Measurements from ENCODE around the gene CSH1.
"Not testable (repeated sequence)": the region's sequence is repeated elsewhere in the genome, so short reads cannot be mapped to it uniquely, and the experiment has no call there.

Gene CSH1

GRCh38 chr17:63933598-63933997 is 37.2 kb upstream of the CSH1 start:
- Mint-ChIP-seq H3K27ac (no peak overlapping the region), H3K27me3 (ENCODE audit: low read depth) (peaks cover 6% of the 10 kb centered on the region), H3K4me3 (no peak overlapping the region), H3K9me3 (no peaks in the 10 kb centered on the region), H3K36me3 (ENCODE audit: low read depth) (peaks cover 7% of the 10 kb centered on the region), H3K4me1 (ENCODE audit: low read depth) (peaks cover 16% of the 10 kb centered on the region)
- DNase-seq (ENCODE audit: low spot score), result no peak

- H3K36me3 Mint-ChIP-seq (ENCODE audit: low read depth), result peaks cover 7% of the 10 kb centered on the region
- peaks cover 6% of the 10 kb centered on the region for H3K27me3 Mint-ChIP-seq (ENCODE audit: low read depth)
- peak overlapping the region; percentile 97 for H3K4me3 Mint-ChIP-seq
- peak overlapping the region; percentile 49 for H3K27ac Mint-ChIP-seq
- H3K4me1 Mint-ChIP-seq (ENCODE audit: low read depth), result peaks cover 13% of the 10 kb centered on the region
- DNase-seq (ENCODE audit: low spot score), result no peak
- H3K9me3 Mint-ChIP-seq, result no peaks in the 10 kb centered on the region
These were observed 36.3 kb upstream of the CSH1 start for GRCh38 chr17:63932721-63933120.

- H3K36me3 Mint-ChIP-seq (ENCODE audit: low read depth), result peaks cover 7% of the 10 kb centered on the region
- no peaks in the 10 kb centered on the region for H3K9me3 Mint-ChIP-seq
- H3K4me3 Mint-ChIP-seq, result peak within 1 kb of the TSS; percentile 97
- peaks cover 6% of the 10 kb centered on the region for H3K27me3 Mint-ChIP-seq (ENCODE audit: low read depth)
- DNase-seq (ENCODE audit: low spot score), result peak; percentile 36
- H3K4me1 Mint-ChIP-seq (ENCODE audit: low read depth), result peaks cover 13% of the 10 kb centered on the region
- peak within 1 kb of the TSS; percentile 91 for H3K27ac Mint-ChIP-seq
These were observed 35.7 kb upstream of the CSH1 start, which contains the start of gene CD79B for GRCh38 chr17:63931981-63932561. Gene CD79B (minus strand): TSS chr17:63932331. CDS start chr17:63932261, 70 bp downstream.

GRCh38 chr17:63930951-63931575 is 34.7 kb upstream of the CSH1 start:
- peaks cover 4% of the 10 kb centered on the region for H3K27me3 Mint-ChIP-seq (ENCODE audit: low read depth)
- H3K36me3 Mint-ChIP-seq (ENCODE audit: low read depth), result peaks cover 7% of the 10 kb centered on the region
- H3K27ac Mint-ChIP-seq, result peak overlapping the region; percentile 91
- no peaks in the 10 kb centered on the region for H3K9me3 Mint-ChIP-seq
- peaks cover 13% of the 10 kb centered on the region for H3K4me1 Mint-ChIP-seq (ENCODE audit: low read depth)
- H3K4me3 Mint-ChIP-seq, result peak overlapping the region; percentile 97
- DNase-seq (ENCODE audit: low spot score), result peak; percentile 58

- DNase-seq (ENCODE audit: low spot score), result no peak
- Mint-ChIP-seq H3K9me3 (no peaks in the 10 kb centered on the region), H3K27ac (no peak overlapping the region), H3K27me3 (ENCODE audit: low read depth) (no peaks in the 10 kb centered on the region), H3K4me1 (ENCODE audit: low read depth) (peaks cover 13% of the 10 kb centered on the region), H3K36me3 (ENCODE audit: low read depth) (peaks cover 7% of the 10 kb centered on the region), H3K4me3 (peak overlapping the region; percentile 97)
These were observed 33.7 kb upstream of the CSH1 start for GRCh38 chr17:63929860-63930766.

- no peaks in the 10 kb centered on the region for H3K9me3 Mint-ChIP-seq
These were observed 32.8 kb upstream of the CSH1 start for GRCh38 chr17:63928966-63929695.

GRCh38 chr17:63928172-63928666 is 31.8 kb upstream of the CSH1 start:
- Mint-ChIP-seq H3K27ac (no peak overlapping the region), H3K27me3 (ENCODE audit: low read depth) (no peaks in the 10 kb centered on the region), H3K9me3 (no peaks in the 10 kb centered on the region), H3K36me3 (ENCODE audit: low read depth) (peaks cover 7% of the 10 kb centered on the region), H3K4me3 (no peak overlapping the region), H3K4me1 (ENCODE audit: low read depth) (peaks cover 13% of the 10 kb centered on the region)
- DNase-seq (ENCODE audit: low spot score), result no peak

More at GRCh38 chr17:63928966-63929695, 32.8 kb upstream of the CSH1 start:
- Mint-ChIP-seq H3K27me3 (ENCODE audit: low read depth) (no peaks in the 10 kb centered on the region), H3K36me3 (ENCODE audit: low read depth) (peaks cover 7% of the 10 kb centered on the region), H3K4me1 (ENCODE audit: low read depth) (peaks cover 13% of the 10 kb centered on the region), H3K27ac (no peak overlapping the region), H3K4me3 (peak overlapping the region; percentile 38)
- no peak for DNase-seq (ENCODE audit: low spot score)

GRCh38 chr17:63927464-63928171 is 31.2 kb upstream of the CSH1 start:
- no peaks in the 10 kb centered on the region for H3K9me3 Mint-ChIP-seq
- H3K27ac Mint-ChIP-seq, result no peak overlapping the region

GRCh38 chr17:63926164-63926563 is 29.8 kb upstream of the CSH1 start:
- DNase-seq (ENCODE audit: low spot score), result no peak
- peaks cover 9% of the 10 kb centered on the region for H3K4me1 Mint-ChIP-seq (ENCODE audit: low read depth)
- H3K27ac Mint-ChIP-seq, result no peak overlapping the region
- H3K4me3 Mint-ChIP-seq, result no peak overlapping the region
- H3K9me3 Mint-ChIP-seq, result no peaks in the 10 kb centered on the region
- H3K36me3 Mint-ChIP-seq (ENCODE audit: low read depth), result peaks cover 7% of the 10 kb centered on the region
- no peaks in the 10 kb centered on the region for H3K27me3 Mint-ChIP-seq (ENCODE audit: low read depth)

More at GRCh38 chr17:63927464-63928171, 31.2 kb upstream of the CSH1 start:
- Mint-ChIP-seq H3K36me3 (ENCODE audit: low read depth) (peaks cover 7% of the 10 kb centered on the region), H3K4me3 (no peak overlapping the region), H3K27me3 (ENCODE audit: low read depth) (no peaks in the 10 kb centered on the region), H3K4me1 (ENCODE audit: low read depth) (peaks cover 12% of the 10 kb centered on the region)
- no peak for DNase-seq (ENCODE audit: low spot score)

- Mint-ChIP-seq H3K27ac (no peak overlapping the region), H3K4me3 (no peak overlapping the region), H3K4me1 (ENCODE audit: low read depth) (peaks cover 3% of the 10 kb centered on the region), H3K9me3 (no peaks in the 10 kb centered on the region), H3K27me3 (ENCODE audit: low read depth) (no peaks in the 10 kb centered on the region), H3K36me3 (ENCODE audit: low read depth) (peaks cover 4% of the 10 kb centered on the region)
- DNase-seq (ENCODE audit: low spot score), result no peak
These were observed 29.2 kb upstream of the CSH1 start for GRCh38 chr17:63925615-63926014.

- not testable (repeated sequence) for DNase-seq (ENCODE audit: low spot score); H3K4me1 Mint-ChIP-seq (ENCODE audit: low read depth); H3K27me3 Mint-ChIP-seq (ENCODE audit: low read depth); H3K9me3 Mint-ChIP-seq; H3K4me3 Mint-ChIP-seq; H3K27ac Mint-ChIP-seq; H3K36me3 Mint-ChIP-seq (ENCODE audit: low read depth)
These were observed 26.0 kb upstream of the CSH1 start for GRCh38 chr17:63922402-63922801.

GRCh38 chr17:63920779-63921178 is 24.4 kb upstream of the CSH1 start:
- not testable (repeated sequence) for H3K36me3 Mint-ChIP-seq (ENCODE audit: low read depth); H3K4me3 Mint-ChIP-seq; H3K27ac Mint-ChIP-seq; DNase-seq (ENCODE audit: low spot score); H3K27me3 Mint-ChIP-seq (ENCODE audit: low read depth); H3K4me1 Mint-ChIP-seq (ENCODE audit: low read depth); H3K9me3 Mint-ChIP-seq

- H3K4me3 Mint-ChIP-seq; H3K36me3 Mint-ChIP-seq (ENCODE audit: low read depth); H3K27ac Mint-ChIP-seq; H3K4me1 Mint-ChIP-seq (ENCODE audit: low read depth); DNase-seq (ENCODE audit: low spot score); H3K9me3 Mint-ChIP-seq; H3K27me3 Mint-ChIP-seq (ENCODE audit: low read depth): not testable (repeated sequence)
These were observed 23.7 kb upstream of the CSH1 start for GRCh38 chr17:63920050-63920449.
